K562 (cell line): ENCODE data around the gene ADM2. TPM values are rescaled to one million over a fixed set of nuclear protein-coding genes. Genes with fewer than 3 reads are reported as not detected.

ENCODE experiments used
- ATAC-seq: fragments of 200-7000 bp; cut with Tn5 transposase; 3 replicates; pipeline ENCODE4 v1.9.1; 2020; ENCODE audit warnings: moderate library complexity
- BruUV-seq: library from RNA; stranded (reverse); fragments of 400-500 nt; replicated peaks from 2 replicates; lab custom pipeline; 2021; lab: Mats Ljungman, UMichigan
- CTCF ChIA-PET: fragments of 300-600 bp; formaldehyde crosslinking; extraction: SDS; loops from one replicate; lab custom pipeline; 2021; ENCODE audit warnings: low intra/inter-chr PET ratio; lab: Yijun Ruan, JAX
- POLR2A ChIA-PET: fragments of 300-600, 350-650 bp; sonication (Branson Sonifier 250); formaldehyde crosslinking; extraction: SDS; loops from one replicate; lab custom pipeline; 2021; ENCODE audit warnings: antibody characterized with exemption, inconsistent platforms; lab: Yijun Ruan, JAX
- DNase-seq, 4 experiments: peaks; one replicate each; pipeline versions ENCODE4 v3.0.0 to v3.0.0-alpha.2; 2011 to 2018; ENCODE audit warnings: low spot score in 3 of 4, mixed read lengths in 3 of 4; ENCODE audit errors: extremely low read depth in 1 of 4
- FAIRE-seq: peaks from 2 replicates; lab custom pipeline; 2011; peaks lifted over from hg19 to GRCh38; lab: Jason Lieb, UNC
- H2AFZ ChIP-seq: 2 replicates; pipeline ENCODE4 v1.6.0; 2011; ENCODE audit warnings: low read depth, low read length, control low read depth, inconsistent platforms
- H3K27ac ChIP-seq: fragments of 200-600 bp; 3 replicates; pipeline ENCODE4 v1.8.0; 2011; ENCODE audit warnings: low read depth, mild to moderate bottlenecking, control low read depth, inconsistent platforms, low read length, moderate library complexity, mixed read lengths; ENCODE audit errors: extremely low read depth
- H3K27me3 ChIP-seq, 2 experiments: fragments of 300-600 bp in 1 of 2; 2 replicates in 1 of 2; 3 replicates in 1 of 2; pipeline versions ENCODE4 v1.6.0 to v1.8.0; 2011; ENCODE audit warnings: inconsistent platforms in 2 of 2, low read length in 2 of 2, mild to moderate bottlenecking in 1 of 2, mixed read lengths in 1 of 2, moderate library complexity in 1 of 2; ENCODE audit not compliant: control insufficient read depth in 2 of 2, insufficient read depth in 2 of 2
- H3K36me3 ChIP-seq: fragments of 300-600 bp; 3 replicates; pipeline ENCODE4 v1.8.0; 2011; ENCODE audit warnings: mild to moderate bottlenecking, low read length, inconsistent platforms; ENCODE audit not compliant: control insufficient read depth, insufficient read depth
- H3K4me1 ChIP-seq, 2 experiments: fragments of 200-600 bp in 1 of 2; replicated peaks in 1 of 2; 2 replicates in 1 of 2; 3 replicates in 1 of 2; pipeline versions ENCODE4 v1.5.1 to v1.8.0; 2011; ENCODE audit warnings: inconsistent platforms in 2 of 2, low read length in 2 of 2, mild to moderate bottlenecking in 1 of 2, mixed read lengths in 1 of 2, moderate library complexity in 1 of 2; ENCODE audit not compliant: control insufficient read depth in 2 of 2, insufficient read depth in 2 of 2
- H3K4me2 ChIP-seq: 2 replicates; pipeline ENCODE4 v1.6.1; 2011; ENCODE audit warnings: low read length, control low read depth, inconsistent platforms, mixed read lengths; ENCODE audit not compliant: insufficient read depth
- H3K4me3 ChIP-seq: fragments of 200-600 bp; sonication (generic), shearing (Covaris generic); 2 replicates; pipeline ENCODE4 v1.5.1; 2016; ENCODE audit warnings: control low read depth, inconsistent platforms
- H3K79me2 ChIP-seq: fragments of 200-600 bp; 3 replicates; pipeline ENCODE4 v1.8.0; 2011; ENCODE audit warnings: low read length, inconsistent platforms; ENCODE audit not compliant: control insufficient read depth, insufficient read depth
- H3K9ac ChIP-seq, 2 experiments: 2 replicates each; pipeline versions ENCODE4 v1.6.0 to v1.6.1; 2011; ENCODE audit warnings: low read depth in 2 of 2, low read length in 2 of 2, control low read depth in 1 of 2, inconsistent platforms in 1 of 2, mild to moderate bottlenecking in 1 of 2, mixed read lengths in 1 of 2; ENCODE audit not compliant: insufficient read depth in 1 of 2
- H3K9me1 ChIP-seq: one replicate; pipeline ENCODE4 v1.6.0; 2011; ENCODE audit warnings: inconsistent platforms, mild to moderate bottlenecking, low read length, moderate library complexity; ENCODE audit not compliant: control insufficient read depth, insufficient read depth
- H3K9me3 ChIP-seq: replicated peaks from 2 replicates; pipeline ENCODE4 v1.5.1; 2011; ENCODE audit warnings: low read depth, low read length, inconsistent platforms; ENCODE audit not compliant: control insufficient read depth, insufficient read depth
- H4K20me1 ChIP-seq: replicated peaks from 2 replicates; pipeline ENCODE4 v1.6.1; 2011; ENCODE audit warnings: low read length, inconsistent platforms, mixed read lengths; ENCODE audit not compliant: control insufficient read depth, insufficient read depth
- ASH1L ChIP-seq: fragments of 450-650 bp; IDR thresholded peaks from 2 replicates; pipeline ENCODE4 v1.6.1; 2018; ENCODE audit warnings: borderline replicate concordance, mild to moderate bottlenecking, low read depth; ENCODE audit not compliant: partially characterized antibody
- CREM ChIP-seq: IDR thresholded peaks from 2 replicates; pipeline ENCODE4 v1.6.1; 2014; ENCODE audit warnings: antibody characterized with exemption, low read depth
- FOXK2 ChIP-seq, 2 experiments: fragments of 450-650 bp; IDR thresholded peaks in 1 of 2; conservative IDR thresholded peaks in 1 of 2; 2 replicates each; pipeline ENCODE4 v1.6.1; 2016; ENCODE audit warnings: low read depth in 2 of 2, mild to moderate bottlenecking in 1 of 2
- NR1H2 ChIP-seq: sonication (generic); formaldehyde crosslinking; IDR thresholded peaks from 2 replicates; pipeline ENCODE4 v1.4.0; 2020; ENCODE audit warnings: mild to moderate bottlenecking, missing genetic modification reagents
- POLR2G ChIP-seq: fragments of 200-400 bp; formaldehyde crosslinking; IDR thresholded peaks from 2 replicates; pipeline ENCODE4 v1.6.1; 2017; ENCODE audit warnings: low read depth, mild to moderate bottlenecking, antibody characterized with exemption, low read length, moderate library complexity
- SNAPC5 ChIP-seq: fragments of 250-450 bp; sonication (Bioruptor Pico); IDR thresholded peaks from 2 replicates; pipeline ENCODE4 v1.8.0; 2021; ENCODE audit warnings: moderate library complexity, mild to moderate bottlenecking, inconsistent platforms
- STAT5A ChIP-seq: IDR thresholded peaks from 2 replicates; pipeline ENCODE4 v1.6.1; 2012; ENCODE audit warnings: low read length, inconsistent platforms, borderline replicate concordance
- TEAD2 ChIP-seq: fragments of 450-650 bp; IDR thresholded peaks from 2 replicates; pipeline ENCODE4 v1.6.1; 2016; ENCODE audit warnings: missing genetic modification characterization, control low read depth, missing compliant biosample characterization
- ZBED1 ChIP-seq: IDR thresholded peaks from 2 replicates; pipeline ENCODE4 v1.6.1; 2014
- ZNF644 ChIP-seq: fragments of 200-800 bp; sonication (Bioruptor generic); IDR thresholded peaks from 2 replicates; pipeline ENCODE4 v1.6.1; 2016; ENCODE audit warnings: low read depth, missing genetic modification characterization, missing compliant biosample characterization
- WGBS: fragments of 100-300 bp; shearing (Covaris generic); methylation state at CpG from one replicate; pipeline ENCODE4 v1.1.6; 2016; ENCODE audit warnings: low coverage, mixed read lengths; ENCODE audit not compliant: insufficient coverage; ENCODE audit errors: missing lambda C conversion rate; 5-methylcytosine and 5-hydroxymethylcytosine counted together
- in situ Hi-C: fragments of 300-500 bp; cut with MboI; formaldehyde crosslinking; loops from 4 replicates; pipeline ENCODE4 v1.15.0; 2018; ENCODE audit warnings: inconsistent platforms, mixed read lengths
- intact Hi-C: fragments of 100-400 bp; cut with micrococcal nuclease; formaldehyde crosslinking; loops from 2 replicates; pipeline ENCODE4 v1.14.2; 2022
- polyA plus RNA-seq, 8 experiments: library from polyadenylated mRNA; depleted of rRNA in 4 of 8; stranded (reverse) in 5 of 8; unstranded in 3 of 8; fragments of >200 nt; fragmentation: Nextera tagmentation in 2 of 8; fragmentation: Illumina TruSeq in 1 of 8; extraction: Ambion mirVana in 2 of 8; extraction: Trizol in 1 of 8; gene quantifications; 2 replicates each; pipeline versions ENCODE4 v1.2.1 to v1.2.3, GENCODE V29; 2011 to 2014; ENCODE audit warnings: inconsistent platforms in 1 of 8, missing spikeins in 1 of 8
- total RNA-seq, 7 experiments: library from RNA; depleted of rRNA in 6 of 7; stranded (reverse); fragments of >200 nt in 6 of 7; fragmentation: Illumina TruSeq in 2 of 7; extraction: Trizol in 2 of 7; gene quantifications; 2 replicates each; pipeline versions ENCODE4 v1.2.1 to v1.2.3, GENCODE V29; 2011 to 2021; ENCODE audit warnings: low replicate concordance in 1 of 7

Gene ADM2
- total and polyA plus RNA-seq, 9 of the 15 experiments (the other 6 are each of a cell fraction or from before 2014, with no cell fraction given) = 0.11 to 5.1 (median 0.38) TPM

DNA sequence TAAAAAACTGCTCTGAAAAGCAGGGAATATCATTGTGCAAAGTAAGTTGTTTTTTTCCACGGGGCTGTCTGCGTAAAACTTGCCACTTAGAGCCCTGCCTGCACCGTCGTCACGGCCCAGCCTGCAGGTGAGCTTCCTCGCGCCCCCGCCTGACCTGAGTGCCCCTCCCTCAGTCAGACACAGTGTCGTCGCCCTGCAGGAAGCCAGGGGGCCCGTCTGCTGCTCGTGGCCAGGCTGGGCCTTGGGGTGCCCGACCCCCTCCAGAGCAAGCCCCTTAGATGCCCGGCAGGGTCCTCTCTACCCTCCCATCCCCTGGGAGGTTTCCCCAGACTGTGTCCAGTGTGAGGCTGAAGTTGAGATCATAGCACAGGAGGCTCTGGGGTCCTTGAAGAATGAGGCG lies 38.1 kb upstream of the ADM2 start:
- FAIRE-seq = no peak
- no peak overlapping the region for H3K27ac ChIP-seq
- intact Hi-C loops = no loop called here

GRCh38 chr22:50443801-50444625 lies 37.3 kb upstream of the ADM2 start:
- CTCF ChIA-PET = no interaction called here
- FAIRE-seq = no peak
- H3K4me2 ChIP-seq = no peak overlapping the region
- H4K20me1 ChIP-seq = no peaks in the 10 kb centered on the region
- no peak overlapping the region for H2AFZ ChIP-seq
- peaks cover 72% of the 10 kb centered on the region; the same call in 1 of the 3 replicates for H3K36me3 ChIP-seq
- no peaks in the 10 kb centered on the region for H3K9me3 ChIP-seq
- no peaks in the 10 kb centered on the region for H3K79me2 ChIP-seq
- H3K9me1 ChIP-seq = no peaks in the 10 kb centered on the region
- no peaks in the 10 kb centered on the region for H3K27me3 ChIP-seq
- in situ Hi-C loops (no loop called here), intact Hi-C loops (no loop called here)
- H3K27ac ChIP-seq = no peak overlapping the region
- DNase-seq = no peak
- no TSS peak for BruUV-seq
- no peak overlapping the region for H3K9ac ChIP-seq
- no peak overlapping the region for H3K4me3 ChIP-seq
- peaks cover 0 to 39% of the 10 kb centered on the region in 2 experiments; a peak in 2 of 5 replicates for H3K4me1 ChIP-seq
- peak; percentile 9; the same call in 2 of the 3 replicates for ATAC-seq
- POLR2A ChIA-PET = interaction anchor here (1.1 kb wide), 1 partner anchor 19 kb away, joined by 3 read pairs; no protein-coding TSS in a partner anchor
- WGBS = 91% methylated on average over 13 of the region's 28 CpGs
- no peak for TF ChIP-seq TEAD2 (tag)
- no peak for TF ChIP-seq CREM
- TF ChIP-seq STAT5A = no peak
- no peak for TF ChIP-seq NR1H2 (CRISPR knock-in tag)

More for the DNA sequence above, 38.1 kb upstream of the ADM2 start:
- 89% methylated on average over 5 of the region's 15 CpGs for WGBS
- H3K4me2 ChIP-seq = no peak overlapping the region
- H3K9me3 ChIP-seq = no peaks in the 10 kb centered on the region
- H2AFZ ChIP-seq = no peak overlapping the region
- H3K36me3 ChIP-seq = peaks cover 74% of the 10 kb centered on the region; the same call in 1 of the 3 replicates
- ChIA-PET POLR2A (interaction anchor here (0.7 to 1.1 kb wide), 2 partner anchors 12 to 19 kb away, joined by 3 read pairs; no protein-coding TSS in a partner anchor), CTCF (no interaction called here)
- H4K20me1 ChIP-seq = no peaks in the 10 kb centered on the region
- no peak overlapping the region for H3K4me3 ChIP-seq
- BruUV-seq = no TSS peak
- H3K9me1 ChIP-seq = no peaks in the 10 kb centered on the region
- no peak for ATAC-seq
- no peaks in the 10 kb centered on the region for H3K79me2 ChIP-seq
- peaks cover 0 to 36% of the 10 kb centered on the region in 2 experiments; a peak in 2 of 5 replicates for H3K4me1 ChIP-seq
- no peak overlapping the region; a peak in 1 of 4 replicates for H3K9ac ChIP-seq
- no peaks in the 10 kb centered on the region for H3K27me3 ChIP-seq
- in situ Hi-C loops = no loop called here
- DNase-seq = no peak
- TF ChIP-seq FOXK2 (conservative IDR thresholded peaks at IDR 0.05 in 1 of 2, IDR thresholded peaks at IDR 0.05 in 1 of 2; ENCODE audit: low read depth in 2 of 2) = no peak
- no peak for TF ChIP-seq SNAPC5 (CRISPR knock-in tag)
- TF ChIP-seq POLR2G = peak; percentile 6; the same call in 1 of the 2 replicates
- no peak for TF ChIP-seq ASH1L
- no peak for TF ChIP-seq ZBED1
- no peak for TF ChIP-seq ZNF644 (tag)
